Activated CD8-positive, alpha-beta T cell treated with anti-CD3 and anti-CD28 coated beads, Interleukin-2, amount 10 ng/mL, durations not matched to agents 7 days and 5 days (primary cell): Measurements from ENCODE around the gene ALPP. TPM values are rescaled to one million over a fixed set of nuclear protein-coding genes. Genes with fewer than 3 reads are reported as not detected.
"Not testable (repeated sequence)": the region's sequence is repeated elsewhere in the genome, so short reads cannot be mapped to it uniquely, and the experiment has no call there.

Experiments
- ATAC-seq: fragments of 150-1000 bp; cut with Tn5 transposase; one replicate; pipeline ENCODE4 v1.10.0; 2021; ENCODE audit warnings: moderate library complexity
- CTCF ChIA-PET: fragments of 350-600 bp; sonication (Branson Sonifier 250); formaldehyde crosslinking; loops from one replicate; lab custom pipeline; 2021; ENCODE audit warnings: antibody characterized with exemption; lab: Charles Lee
- POLR2A ChIA-PET: fragments of 350-600 bp; sonication (Branson Sonifier 250); formaldehyde crosslinking; loops from one replicate; lab custom pipeline; 2021; ENCODE audit warnings: antibody characterized with exemption; lab: Charles Lee
- DNase-seq: peaks from one replicate; pipeline ENCODE4 v3.0.0-alpha.2; 2020
- H3K27ac Mint-ChIP-seq: one replicate; pipeline ENCODE4 v1.8.0; 2021; ENCODE audit warnings: mild to moderate bottlenecking, mixed read lengths
- H3K27me3 Mint-ChIP-seq: one replicate; pipeline ENCODE4 v1.8.0; 2021; ENCODE audit warnings: low read depth, mixed read lengths
- H3K36me3 Mint-ChIP-seq: one replicate; pipeline ENCODE4 v1.8.0; 2021; ENCODE audit warnings: low read depth, mixed read lengths
- H3K4me1 Mint-ChIP-seq: one replicate; pipeline ENCODE4 v1.8.0; 2021; ENCODE audit warnings: low read depth, mixed read lengths
- H3K4me3 Mint-ChIP-seq: one replicate; pipeline ENCODE4 v1.8.0; 2021; ENCODE audit warnings: mild to moderate bottlenecking, mixed read lengths
- H3K9me3 Mint-ChIP-seq: one replicate; pipeline ENCODE4 v1.8.0; 2022; ENCODE audit warnings: mixed read lengths; ENCODE audit not compliant: insufficient read depth
- total RNA-seq, 2 experiments: library from RNA; stranded (reverse); gene quantifications; one replicate each; pipeline ENCODE4 v1.2.3, GENCODE V29; 2021

ALPP gene
- total RNA-seq, 2 experiments from 2014 or later = not detected

DNA sequence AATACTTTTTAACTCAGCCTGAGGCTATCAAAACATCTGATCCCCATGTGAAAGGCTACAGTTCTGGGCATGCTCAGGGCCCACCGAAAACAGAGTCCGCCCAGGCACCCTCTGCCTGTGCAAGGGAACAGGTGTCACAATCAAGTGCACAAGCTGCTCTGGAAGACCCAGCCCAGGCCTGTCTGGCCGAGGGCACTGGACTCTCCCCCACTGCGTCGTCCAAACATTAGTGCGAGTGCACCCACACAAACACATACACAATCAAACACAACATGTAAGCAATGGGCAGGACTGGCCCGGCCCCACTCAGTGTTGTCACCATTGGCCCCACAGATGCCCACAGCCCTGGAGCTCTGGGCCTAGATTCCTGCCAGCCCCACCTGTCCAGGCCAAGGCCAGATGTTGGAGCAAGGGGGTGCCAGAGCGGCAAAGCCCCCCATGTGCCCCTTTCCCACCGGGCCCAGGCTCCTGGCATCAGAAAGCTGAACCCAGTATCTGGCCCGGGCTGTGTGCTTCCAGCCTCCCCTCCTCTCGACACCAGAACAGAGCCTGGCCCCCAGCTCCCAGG lies 27.5 kb downstream of the ALPP start:
- DNase-seq (no peak), ATAC-seq (no peak)
- ChIA-PET CTCF (no interaction called here), POLR2A (no interaction called here)
- Mint-ChIP-seq H3K4me3 (no peak overlapping the region), H3K27ac (no peak overlapping the region), H3K36me3 (no peaks in the 10 kb centered on the region), H3K27me3 (peaks cover 4% of the 10 kb centered on the region), H3K4me1 (no peaks in the 10 kb centered on the region), H3K9me3 (no peaks in the 10 kb centered on the region)

- Mint-ChIP-seq H3K4me1 (no peaks in the 10 kb centered on the region), H3K27ac (no peak within 1 kb of the TSS), H3K27me3 (peaks cover 4% of the 10 kb centered on the region), H3K4me3 (no peak within 1 kb of the TSS), H3K9me3 (no peaks in the 10 kb centered on the region), H3K36me3 (no peaks in the 10 kb centered on the region)
- ChIA-PET POLR2A (no interaction called here), CTCF (no interaction called here)
- ATAC-seq = no peak
- no peak for DNase-seq
Observed at GRCh38 chr2:232406556-232407310, 28.2 kb downstream of the ALPP start, which contains the start of gene ALPG. TSS of gene ALPG (plus strand) at chr2:232406844. CDS start at chr2:232406895, 51 bp downstream.

GRCh38 chr2:232407428-232408150 lies 29.0 kb downstream of the ALPP start:
- H3K36me3 Mint-ChIP-seq, DNase-seq, H3K4me1 Mint-ChIP-seq, H3K4me3 Mint-ChIP-seq, H3K9me3 Mint-ChIP-seq, POLR2A ChIA-PET, H3K27ac Mint-ChIP-seq, CTCF ChIA-PET, ATAC-seq: not testable (repeated sequence)
- H3K27me3 Mint-ChIP-seq = peaks cover 11% of the 10 kb centered on the region

- H3K27ac Mint-ChIP-seq, POLR2A ChIA-PET, DNase-seq, CTCF ChIA-PET, H3K36me3 Mint-ChIP-seq, ATAC-seq, H3K4me1 Mint-ChIP-seq, H3K9me3 Mint-ChIP-seq, H3K4me3 Mint-ChIP-seq: not testable (repeated sequence)
- peaks cover 17% of the 10 kb centered on the region for H3K27me3 Mint-ChIP-seq
Observed at GRCh38 chr2:232408269-232408668, 29.7 kb downstream of the ALPP start.

- POLR2A ChIA-PET, DNase-seq, H3K36me3 Mint-ChIP-seq, H3K9me3 Mint-ChIP-seq, H3K27ac Mint-ChIP-seq, CTCF ChIA-PET, H3K4me3 Mint-ChIP-seq, H3K4me1 Mint-ChIP-seq: not testable (repeated sequence)
- H3K27me3 Mint-ChIP-seq = peaks cover 25% of the 10 kb centered on the region
- ATAC-seq = peak; percentile 56
Observed at GRCh38 chr2:232409617-232410016, 31.1 kb downstream of the ALPP start.

- Mint-ChIP-seq H3K27ac (no peak overlapping the region), H3K9me3 (no peaks in the 10 kb centered on the region), H3K4me3 (no peak overlapping the region), H3K4me1 (peaks cover 3% of the 10 kb centered on the region), H3K36me3 (no peaks in the 10 kb centered on the region), H3K27me3 (peaks cover 25% of the 10 kb centered on the region)
- POLR2A ChIA-PET = no interaction called here
- DNase-seq = no peak
- CTCF ChIA-PET = interaction anchor here (0.6 kb wide), 1 partner anchor 182 kb away, joined by 3 read pairs; no protein-coding TSS in a partner anchor
- no peak for ATAC-seq
Observed at GRCh38 chr2:232410238-232410900, 31.8 kb downstream of the ALPP start.

GRCh38 chr2:232411901-232412629 lies 33.5 kb downstream of the ALPP start:
- Mint-ChIP-seq H3K27me3 (peaks cover 25% of the 10 kb centered on the region), H3K9me3 (no peaks in the 10 kb centered on the region), H3K27ac (no peak overlapping the region), H3K36me3 (no peaks in the 10 kb centered on the region), H3K4me1 (peaks cover 3% of the 10 kb centered on the region), H3K4me3 (no peak overlapping the region)
- ATAC-seq (no peak), DNase-seq (no peak)
- ChIA-PET CTCF (interaction anchor here (1.5 to 2.0 kb wide), 3 partner anchors 28 to 112 kb away, joined by 3 to 5 read pairs (median 4); no protein-coding TSS in a partner anchor), POLR2A (no interaction called here)

DNA sequence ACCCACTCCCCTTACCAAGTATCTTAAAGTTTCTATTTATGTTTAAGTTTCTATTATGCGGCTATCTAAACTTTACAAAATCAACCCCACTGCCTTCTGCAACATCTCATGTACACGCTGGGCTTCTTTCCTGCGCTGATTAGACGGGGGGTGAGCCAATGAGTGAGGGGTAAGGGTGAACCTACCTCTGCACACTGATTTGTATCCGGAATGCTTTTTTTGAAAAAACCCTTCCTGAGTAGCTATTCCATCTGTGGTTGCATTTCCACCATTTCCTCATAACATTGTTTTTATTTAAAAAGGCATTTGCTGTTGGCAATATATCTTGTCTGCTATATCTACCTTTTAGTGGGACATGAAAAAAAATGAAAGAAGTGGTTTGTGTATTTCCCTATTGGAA lies 34.4 kb downstream of the ALPP start:
- no peak overlapping the region for H3K27ac Mint-ChIP-seq
- H3K9me3 Mint-ChIP-seq = no peaks in the 10 kb centered on the region
- CTCF ChIA-PET = interaction anchor here (1.0 to 2.0 kb wide), 3 partner anchors 15 to 111 kb away, joined by 3 to 4 read pairs (median 3); no protein-coding TSS in a partner anchor
- POLR2A ChIA-PET = no interaction called here
- H3K4me1 Mint-ChIP-seq = peaks cover 3% of the 10 kb centered on the region
- no peaks in the 10 kb centered on the region for H3K36me3 Mint-ChIP-seq
- ATAC-seq (no peak), DNase-seq (no peak)
- no peak overlapping the region for H3K4me3 Mint-ChIP-seq
- H3K27me3 Mint-ChIP-seq = peaks cover 26% of the 10 kb centered on the region

DNA sequence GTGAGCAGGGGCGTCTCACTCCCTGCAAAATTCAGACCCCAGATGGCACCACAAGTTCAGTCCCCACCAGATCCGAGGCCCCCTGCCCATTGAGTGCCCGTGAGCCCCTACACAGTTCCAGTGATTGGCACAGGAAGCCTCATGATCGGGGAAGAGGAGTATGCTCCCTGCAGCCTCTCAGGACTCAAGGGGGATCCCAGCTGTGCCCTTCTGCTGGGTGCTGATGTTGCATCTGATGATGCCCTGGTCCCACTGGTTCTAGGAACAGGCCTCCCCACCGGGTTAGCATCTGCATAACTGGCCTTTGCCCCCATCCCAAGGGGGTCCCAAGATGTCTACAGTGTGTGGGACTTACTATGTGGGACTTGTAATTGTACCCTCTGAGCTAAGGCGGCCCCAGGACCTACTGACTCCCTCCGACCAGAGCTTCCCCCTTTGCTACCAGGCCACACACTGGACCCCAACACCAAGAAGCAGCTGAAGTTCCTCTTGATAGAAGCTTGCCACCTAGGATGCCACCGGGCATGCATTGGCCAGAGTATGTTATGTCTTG lies 36.7 kb downstream of the ALPP start:
- Mint-ChIP-seq H3K4me1 (peaks cover 12% of the 10 kb centered on the region), H3K4me3 (no peak overlapping the region)
- POLR2A ChIA-PET = no interaction called here

GRCh38 chr2:232415736-232416520 lies 37.4 kb downstream of the ALPP start:
- Mint-ChIP-seq H3K27me3 (peaks cover 45% of the 10 kb centered on the region), H3K27ac (no peak overlapping the region), H3K4me1 (peaks cover 15% of the 10 kb centered on the region), H3K9me3 (no peaks in the 10 kb centered on the region), H3K4me3 (no peak overlapping the region), H3K36me3 (no peaks in the 10 kb centered on the region)
- ChIA-PET POLR2A (no interaction called here), CTCF (no interaction called here)
- DNase-seq (no peak), ATAC-seq (no peak)

More for the DNA sequence above, 36.7 kb downstream of the ALPP start:
- DNase-seq (no peak), ATAC-seq (no peak)
- CTCF ChIA-PET = no interaction called here
- Mint-ChIP-seq H3K36me3 (no peaks in the 10 kb centered on the region), H3K27me3 (peaks cover 44% of the 10 kb centered on the region), H3K9me3 (no peaks in the 10 kb centered on the region), H3K27ac (no peak overlapping the region)
